GM20000 (cell line): Measurements from ENCODE around the gene PURA.

ENCODE experiments used
- DNase-seq: peaks from one replicate; pipeline ENCODE4 v3.0.0; 2012; ENCODE audit warnings: low spot score
- CTCF ChIP-seq: IDR thresholded peaks from 2 replicates; pipeline ENCODE4 v1.5.1; 2012; ENCODE audit warnings: mild to moderate bottlenecking, control low read depth; ENCODE audit errors: extremely low read depth, missing control alignments

PURA gene

GRCh38 chr5:140083650-140084049, 30.3 kb upstream of the PURA start:
- no peak for DNase-seq
- no peak for TF ChIP-seq CTCF

- no peak for TF ChIP-seq CTCF
- no peak for DNase-seq
Observed at GRCh38 chr5:140084541-140084940, 29.4 kb upstream of the PURA start.

GRCh38 chr5:140090251-140090650, 23.7 kb upstream of the PURA start:
- no peak for DNase-seq
- TF ChIP-seq CTCF = no peak

GRCh38 chr5:140093179-140093578, 20.7 kb upstream of the PURA start:
- no peak for TF ChIP-seq CTCF
- DNase-seq = no peak

GRCh38 chr5:140093866-140094265, 20.0 kb upstream of the PURA start:
- DNase-seq = no peak
- no peak for TF ChIP-seq CTCF

- TF ChIP-seq CTCF = no peak
Observed at GRCh38 chr5:140094889-140095288, 19.0 kb upstream of the PURA start.

GRCh38 chr5:140101179-140101578, 12.7 kb upstream of the PURA start:
- no peak for TF ChIP-seq CTCF
- DNase-seq = no peak

More at GRCh38 chr5:140094889-140095288, 19.0 kb upstream of the PURA start:
- DNase-seq = no peak
